Lower lobe of right lung (tissue), 2 donors: Measurements from ENCODE around the gene FMO3. TPM values are rescaled to one million over a fixed set of nuclear protein-coding genes. Genes with fewer than 3 reads are reported as not detected.

Experiments used
- ATAC-seq, 2 donors: fragments of 200-7000 bp; cut with Tn5 transposase; one replicate each; pipeline ENCODE4 v1.9.1; 2020 to 2022; ENCODE audit warnings: mild to moderate bottlenecking in 2 of 2, moderate library complexity in 2 of 2
- DNase-seq: peaks from one replicate; pipeline ENCODE4 v3.0.0-alpha.2; 2020
- H3K27ac ChIP-seq: fragments of 200-600 bp; one replicate; pipeline ENCODE4 v1.8.0; 2022
- H3K27me3 ChIP-seq: fragments of 200-600 bp; one replicate; pipeline ENCODE4 v1.8.0; 2022; ENCODE audit warnings: low read depth
- H3K36me3 ChIP-seq: fragments of 200-600 bp; one replicate; pipeline ENCODE4 v1.8.0; 2022; ENCODE audit warnings: mild to moderate bottlenecking
- H3K4me1 ChIP-seq: fragments of 200-600 bp; one replicate; pipeline ENCODE4 v1.8.0; 2022
- H3K4me3 ChIP-seq: fragments of 200-600 bp; one replicate; pipeline ENCODE4 v1.8.0; 2022; ENCODE audit warnings: mild to moderate bottlenecking
- H3K9me3 ChIP-seq: fragments of 200-600 bp; one replicate; pipeline ENCODE4 v1.8.0; 2022
- intact Hi-C: fragments of 100-400 bp; cut with DNase I; formaldehyde crosslinking; loops from one replicate; pipeline ENCODE4 v1.11.0; 2022
- total RNA-seq: library from RNA; stranded (reverse); fragmentation: NEBNext Ultra II Directional; extraction: Animal tissue kit (Norgen Biotek cat#: 25700); gene quantifications from one replicate; pipeline ENCODE4 v1.2.1, GENCODE V29; 2021
- TF ChIP-seq, protein P1 (sequence below): fragments of 200-600 bp; IDR thresholded peaks from one replicate; pipeline ENCODE4 v1.8.0; 2022; ENCODE audit warnings: antibody characterized with exemption, mild to moderate bottlenecking
- donor health status: DM: no; HTN: yes; CAD: no; lungs with severe emphysema.

Gene FMO3
- total RNA-seq, 1 donor from 2014 or later: 13.4 TPM

DNA sequence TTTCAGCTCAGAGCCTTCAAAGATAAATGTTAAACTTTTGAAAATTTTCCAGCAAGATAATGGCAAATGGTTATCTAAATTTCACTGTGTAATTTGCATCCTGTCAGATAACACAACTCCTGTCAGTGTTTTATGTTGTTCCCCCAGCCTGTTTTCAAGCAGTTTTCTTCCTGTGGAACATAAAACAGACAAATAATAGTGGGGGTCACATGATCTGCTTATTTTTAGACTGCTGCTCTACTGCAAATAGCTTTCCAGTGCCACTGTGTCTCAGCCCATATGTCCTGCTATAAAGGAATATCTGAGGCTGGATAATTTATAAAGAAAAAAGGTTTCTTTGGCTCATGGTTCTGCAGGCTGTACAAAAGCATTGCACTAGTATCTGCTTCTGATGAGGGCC, 32.2 kb downstream of the FMO3 start:
- H3K4me1 ChIP-seq: no peaks in the 10 kb centered on the region
- no peak overlapping the region for H3K27ac ChIP-seq
- ATAC-seq (no peak), DNase-seq (no peak)
- H3K4me3 ChIP-seq: no peak overlapping the region
- no peaks in the 10 kb centered on the region for H3K9me3 ChIP-seq
- intact Hi-C loops: no loop called here
- TF ChIP-seq, protein P1, sequence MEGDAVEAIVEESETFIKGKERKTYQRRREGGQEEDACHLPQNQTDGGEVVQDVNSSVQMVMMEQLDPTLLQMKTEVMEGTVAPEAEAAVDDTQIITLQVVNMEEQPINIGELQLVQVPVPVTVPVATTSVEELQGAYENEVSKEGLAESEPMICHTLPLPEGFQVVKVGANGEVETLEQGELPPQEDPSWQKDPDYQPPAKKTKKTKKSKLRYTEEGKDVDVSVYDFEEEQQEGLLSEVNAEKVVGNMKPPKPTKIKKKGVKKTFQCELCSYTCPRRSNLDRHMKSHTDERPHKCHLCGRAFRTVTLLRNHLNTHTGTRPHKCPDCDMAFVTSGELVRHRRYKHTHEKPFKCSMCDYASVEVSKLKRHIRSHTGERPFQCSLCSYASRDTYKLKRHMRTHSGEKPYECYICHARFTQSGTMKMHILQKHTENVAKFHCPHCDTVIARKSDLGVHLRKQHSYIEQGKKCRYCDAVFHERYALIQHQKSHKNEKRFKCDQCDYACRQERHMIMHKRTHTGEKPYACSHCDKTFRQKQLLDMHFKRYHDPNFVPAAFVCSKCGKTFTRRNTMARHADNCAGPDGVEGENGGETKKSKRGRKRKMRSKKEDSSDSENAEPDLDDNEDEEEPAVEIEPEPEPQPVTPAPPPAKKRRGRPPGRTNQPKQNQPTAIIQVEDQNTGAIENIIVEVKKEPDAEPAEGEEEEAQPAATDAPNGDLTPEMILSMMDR: no peak
- H3K36me3 ChIP-seq: no peaks in the 10 kb centered on the region
- H3K27me3 ChIP-seq: no peaks in the 10 kb centered on the region

DNA sequence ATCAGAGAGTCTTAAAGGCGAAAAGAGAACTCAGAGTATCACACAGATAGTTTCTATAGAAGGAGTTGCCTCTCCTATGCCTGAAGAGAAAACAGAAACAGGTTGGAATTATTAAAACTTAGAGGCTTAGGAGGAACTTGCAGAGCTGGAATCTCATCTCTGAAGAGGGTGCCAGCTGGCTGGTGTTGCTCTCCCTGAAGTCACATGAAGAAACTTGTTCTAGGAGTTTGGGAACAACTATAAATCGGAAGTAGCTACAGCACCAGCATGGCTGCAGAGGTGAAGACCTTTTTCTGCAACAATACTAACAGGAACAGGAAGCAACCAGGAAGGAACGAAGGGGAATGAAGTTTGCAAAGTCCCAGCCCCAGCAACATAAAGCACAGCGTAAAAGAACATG, 35.8 kb downstream of the FMO3 start:
- Histone ChIP-seq H3K4me3 (no peak overlapping the region), H3K27ac (peak overlapping the region; percentile 5), H3K4me1 (no peaks in the 10 kb centered on the region), H3K36me3 (no peaks in the 10 kb centered on the region), H3K9me3 (no peaks in the 10 kb centered on the region), H3K27me3 (no peaks in the 10 kb centered on the region)
- peak; percentile 40 for ATAC-seq
- intact Hi-C loops: no loop called here
- TF ChIP-seq, protein P1: no peak
- DNase-seq: no peak

- Histone ChIP-seq H3K4me1 (no peaks in the 10 kb centered on the region), H3K9me3 (no peaks in the 10 kb centered on the region), H3K27me3 (no peaks in the 10 kb centered on the region), H3K36me3 (no peaks in the 10 kb centered on the region), H3K4me3 (no peak overlapping the region), H3K27ac (peak overlapping the region; percentile 5)
- DNase-seq: no peak
- ATAC-seq: peak in 1 of 2 donors; percentile 10
- intact Hi-C loops: no loop called here
- TF ChIP-seq, protein P1: no peak
These were observed 36.4 kb downstream of the FMO3 start for GRCh38 chr1:171127099-171127498.

DNA sequence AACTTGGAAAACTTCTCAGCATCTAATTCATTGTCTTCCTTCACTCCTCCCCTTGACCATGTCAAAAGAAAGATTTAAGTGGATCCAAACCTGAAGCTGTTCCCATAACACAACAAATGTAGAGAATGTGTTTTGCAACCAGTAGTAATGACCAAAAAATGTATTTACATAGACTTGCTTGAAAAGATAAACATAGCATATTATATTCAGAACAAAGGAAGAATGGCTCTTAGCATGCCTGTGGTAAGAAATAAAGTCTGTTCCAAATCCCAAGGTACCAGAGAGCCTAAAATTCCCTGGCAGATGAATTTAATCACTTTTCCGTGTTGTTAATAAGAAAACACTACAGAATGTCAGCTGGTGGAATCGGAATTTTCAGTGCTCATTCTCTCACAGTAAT, 36.8 kb downstream of the FMO3 start:
- Histone ChIP-seq H3K36me3 (no peaks in the 10 kb centered on the region), H3K27ac (no peak overlapping the region), H3K4me3 (no peak overlapping the region), H3K9me3 (no peaks in the 10 kb centered on the region), H3K27me3 (no peaks in the 10 kb centered on the region), H3K4me1 (no peaks in the 10 kb centered on the region)
- peak; percentile 62 to 84 for ATAC-seq
- no peak for DNase-seq
- TF ChIP-seq, protein P1: no peak
- intact Hi-C loops: no loop called here

DNA sequence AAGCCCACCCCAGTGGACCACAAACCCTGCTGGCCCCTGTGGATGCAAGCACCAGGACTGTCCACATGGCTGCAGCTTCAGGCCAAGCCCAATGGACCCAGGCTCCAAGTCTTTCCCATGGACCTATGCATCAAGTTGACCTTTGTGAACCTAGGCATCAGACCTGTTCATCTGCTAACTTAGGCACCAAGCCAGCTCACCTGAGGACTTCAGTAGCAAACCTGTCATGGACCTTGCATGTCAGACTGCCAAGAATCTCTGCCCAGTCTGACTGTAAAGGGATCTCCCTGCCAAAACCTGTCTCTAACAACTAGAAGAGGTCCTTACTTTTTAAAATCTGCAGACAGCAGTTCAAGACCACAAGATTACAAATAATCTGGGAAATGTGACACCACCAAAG, 37.8 kb downstream of the FMO3 start:
- no peaks in the 10 kb centered on the region for H3K27me3 ChIP-seq
- DNase-seq (no peak), ATAC-seq (peak; percentile 9 to 12)
- no peaks in the 10 kb centered on the region for H3K9me3 ChIP-seq
- H3K27ac ChIP-seq: no peak overlapping the region
- no peaks in the 10 kb centered on the region for H3K4me1 ChIP-seq
- TF ChIP-seq, protein P1: no peak
- no peaks in the 10 kb centered on the region for H3K36me3 ChIP-seq
- H3K4me3 ChIP-seq: no peak overlapping the region
- intact Hi-C loops: no loop called here
